ENCODE data around the gene CISD3. TPM values are rescaled to one million over a fixed set of nuclear protein-coding genes. Genes with fewer than 3 reads are reported as not detected.

The CISD3 gene
- total RNA-seq, 2 experiments from 2014 or later, result 4.7 to 5.7 TPM

DNA sequence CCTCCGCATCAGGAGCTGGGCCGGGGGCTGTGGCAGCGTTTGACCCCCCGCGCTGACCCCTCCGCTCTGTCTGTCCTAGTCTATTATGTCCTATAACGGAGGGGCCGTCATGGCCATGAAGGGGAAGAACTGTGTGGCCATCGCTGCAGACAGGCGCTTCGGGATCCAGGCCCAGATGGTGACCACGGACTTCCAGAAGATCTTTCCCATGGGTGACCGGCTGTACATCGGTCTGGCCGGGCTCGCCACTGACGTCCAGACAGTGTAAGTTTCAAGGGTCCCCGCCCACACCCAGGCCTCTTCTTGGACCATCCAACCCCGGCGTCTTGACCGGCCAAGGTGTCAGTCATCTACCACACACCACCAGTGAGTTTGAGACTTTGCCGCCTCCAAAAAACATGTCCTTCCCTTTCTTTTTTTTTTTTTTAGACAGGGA, 22.9 kb downstream of the CISD3 start:
- DNase-seq (no peak), ATAC-seq (ENCODE audit: poor library complexity) (no peak)
- ChIA-PET POLR2A (interaction anchor here (0.7 to 2.5 kb wide), 4 partner anchors 8 to 100 kb away, joined by 4 to 22 read pairs (median 9); partner anchors contain the start of genes MLLT6 and RPL23), CTCF (interaction anchor here (1.2 kb wide), 1 partner anchor 46 kb away, joined by 4 read pairs; no protein-coding TSS in a partner anchor)
- H3K4me1 Mint-ChIP-seq (ENCODE audit: low read depth), result peaks cover 38% of the 10 kb centered on the region
- H3K4me3 Mint-ChIP-seq, result peak overlapping the region; percentile 99
- peak overlapping the region; percentile 83 for H3K27ac Mint-ChIP-seq
- H3K9me3 ChIP-seq (ENCODE audit: control insufficient read depth in 1 of 2, insufficient read depth in 1 of 2, low read length in 2 of 2), result peaks cover 0 to 15% of the 10 kb centered on the region in 2 experiments
- peaks cover 35% of the 10 kb centered on the region for H3K36me3 ChIP-seq (ENCODE audit: insufficient read depth, low read length)
- TF ChIP-seq CTCF (IDR thresholded peaks at IDR 0.05), result no peak
- peak overlapping the region; percentile 80 for H3K27ac ChIP-seq (ENCODE audit: low read depth in 1 of 2, low read length in 2 of 2)
- H3K4me3 ChIP-seq (ENCODE audit: low read length), result peak overlapping the region; percentile 90
- H3K27me3 Mint-ChIP-seq, result peaks cover 27% of the 10 kb centered on the region
- no peaks in the 10 kb centered on the region for H3K9me3 Mint-ChIP-seq
- H3K27me3 ChIP-seq (ENCODE audit: control insufficient read depth in 1 of 2, insufficient read depth in 2 of 2, low read length in 2 of 2), result peaks cover 27 to 28% of the 10 kb centered on the region in 2 experiments
- H3K36me3 Mint-ChIP-seq (ENCODE audit: low read depth), result peaks cover 34% of the 10 kb centered on the region
- H3K4me1 ChIP-seq (ENCODE audit: insufficient read depth, low read length), result peaks cover 66% of the 10 kb centered on the region
- intact Hi-C loops (cut with DNase I, micrococcal nuclease), result loop anchor here (2.0 to 10.0 kb wide), 6 partner anchors 24 to 402 kb away; partner anchors contain the start of genes MLLT6 (in 2 of the 2), CWC25 (in 1 of the 2) and PLXDC1 (in 1 of the 2)

GRCh38 chr17:38761612-38762011, 31.5 kb downstream of the CISD3 start:
- Histone ChIP-seq H3K9me3 (ENCODE audit: control insufficient read depth in 1 of 2, insufficient read depth in 1 of 2, low read length in 2 of 2) (no peaks in the 10 kb centered on the region), H3K27me3 (ENCODE audit: control insufficient read depth in 1 of 2, insufficient read depth in 2 of 2, low read length in 2 of 2) (no peaks in the 10 kb centered on the region), H3K4me3 (ENCODE audit: low read length) (no peak overlapping the region), H3K27ac (ENCODE audit: low read depth in 1 of 2, low read length in 2 of 2) (no peak overlapping the region), H3K4me1 (ENCODE audit: insufficient read depth, low read length) (peaks cover 11% of the 10 kb centered on the region), H3K36me3 (ENCODE audit: insufficient read depth, low read length) (peaks cover 86% of the 10 kb centered on the region)
- CTCF ChIA-PET, result interaction anchor here (0.8 to 0.9 kb wide), 2 partner anchors 37 to 92 kb away, joined by 3 read pairs; partner anchors contain the start of gene RPL23
- POLR2A ChIA-PET, result interaction anchor here (0.9 to 1.2 kb wide), 2 partner anchors 9 to 59 kb away, joined by 3 to 5 read pairs; partner anchors contain the start of gene PSMB3
- peaks cover 76% of the 10 kb centered on the region for H3K36me3 Mint-ChIP-seq (ENCODE audit: low read depth)
- H3K27ac Mint-ChIP-seq, result peak overlapping the region; percentile 21
- H3K4me1 Mint-ChIP-seq (ENCODE audit: low read depth), result peaks cover 4% of the 10 kb centered on the region
- no peaks in the 10 kb centered on the region for H3K27me3 Mint-ChIP-seq
- ATAC-seq (ENCODE audit: poor library complexity), result peak; percentile 48
- TF ChIP-seq CTCF (IDR thresholded peaks at IDR 0.05), result peak; percentile 17
- DNase-seq, result peak in 5 of 14 experiments; percentile 22 to 59 (median 35)
- intact Hi-C loops (cut with DNase I, micrococcal nuclease), result loop anchor here in 1 of 2 experiments (1.0 kb wide), 1 partner anchor 392 kb away; no protein-coding TSS in a partner anchor
- no peaks in the 10 kb centered on the region for H3K9me3 Mint-ChIP-seq
- H3K4me3 Mint-ChIP-seq, result no peak overlapping the region

DNA sequence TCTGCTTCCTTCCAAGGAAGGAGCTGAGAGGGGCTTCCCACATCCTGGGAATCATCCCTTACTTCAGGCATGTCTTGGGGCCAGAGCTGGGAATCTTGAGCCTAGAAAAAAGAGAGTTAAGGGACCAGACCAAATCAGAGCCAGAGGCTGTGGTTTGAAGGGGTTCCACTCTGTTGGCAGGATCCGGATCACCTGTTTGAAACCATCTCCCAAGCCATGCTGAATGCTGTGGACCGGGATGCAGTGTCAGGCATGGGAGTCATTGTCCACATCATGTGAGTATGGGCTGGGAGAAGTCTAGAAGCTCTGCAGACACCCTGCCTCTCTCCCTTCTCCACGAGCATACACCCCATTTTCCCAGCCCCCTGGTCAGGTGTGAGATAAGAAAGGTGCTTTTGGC, 32.1 kb downstream of the CISD3 start:
- ATAC-seq (ENCODE audit: poor library complexity) (no peak), DNase-seq (no peak)
- Mint-ChIP-seq H3K9me3 (no peaks in the 10 kb centered on the region), H3K36me3 (ENCODE audit: low read depth) (peaks cover 82% of the 10 kb centered on the region), H3K27me3 (no peaks in the 10 kb centered on the region), H3K4me3 (no peak overlapping the region), H3K4me1 (ENCODE audit: low read depth) (peaks cover 4% of the 10 kb centered on the region), H3K27ac (no peak overlapping the region)
- Histone ChIP-seq H3K27ac (ENCODE audit: low read depth in 1 of 2, low read length in 2 of 2) (no peak overlapping the region), H3K9me3 (ENCODE audit: control insufficient read depth in 1 of 2, insufficient read depth in 1 of 2, low read length in 2 of 2) (no peaks in the 10 kb centered on the region), H3K36me3 (ENCODE audit: insufficient read depth, low read length) (peaks cover 84% of the 10 kb centered on the region), H3K4me1 (ENCODE audit: insufficient read depth, low read length) (peaks cover 11% of the 10 kb centered on the region), H3K4me3 (ENCODE audit: low read length) (no peak overlapping the region), H3K27me3 (ENCODE audit: control insufficient read depth in 1 of 2, insufficient read depth in 2 of 2, low read length in 2 of 2) (no peaks in the 10 kb centered on the region)
- ChIA-PET CTCF (interaction anchor here (0.8 to 0.9 kb wide), 2 partner anchors 37 to 92 kb away, joined by 3 read pairs; partner anchors contain the start of gene RPL23), POLR2A (interaction anchor here (0.8 kb wide), 1 partner anchor 10 kb away, joined by 3 read pairs; the partner anchor contains the start of gene PSMB3)
- intact Hi-C loops (cut with DNase I, micrococcal nuclease), result no loop called here
- no peak for TF ChIP-seq CTCF (IDR thresholded peaks at IDR 0.05)

Measured in CD4-positive, alpha-beta T cell (primary cell).